RWPE1 (cell line): ENCODE results near the gene NRF1.
"Not testable (repeated sequence)": the region's sequence is repeated elsewhere in the genome, so short reads cannot be mapped to it uniquely, and the experiment has no call there.

Source experiments
- CTCF ChIA-PET: fragments of 350-600 bp; sonication (Branson Sonifier 250); formaldehyde crosslinking; extraction: SDS; loops from one replicate; lab custom pipeline; 2021; lab: Yijun Ruan, JAX
- POLR2A ChIA-PET: fragments of 400-600 bp; formaldehyde crosslinking; extraction: SDS; loops from one replicate; lab custom pipeline; 2020; ENCODE audit warnings: antibody characterized with exemption; ENCODE audit not compliant: low non-redundant PET; lab: Yijun Ruan, JAX
- DNase-seq: peaks from one replicate; pipeline ENCODE4 v3.0.0; 2012; ENCODE audit warnings: low spot score
- H3K27ac ChIP-seq: fragments of 450-650 bp; 2 replicates; pipeline ENCODE4 v1.5.1; 2017
- CTCF ChIP-seq: fragments of 450-650 bp; conservative IDR thresholded peaks from 2 replicates; pipeline ENCODE4 v1.5.1; 2017; ENCODE audit warnings: low read depth, mild to moderate bottlenecking

The NRF1 gene

GRCh38 chr7:129652914-129653313, 41.4 kb downstream of the NRF1 start:
- H3K27ac ChIP-seq: no peak overlapping the region
- no peak for TF ChIP-seq CTCF
- ChIA-PET CTCF (no interaction called here), POLR2A (no interaction called here)
- no peak for DNase-seq

GRCh38 chr7:129655811-129656210, 44.3 kb downstream of the NRF1 start:
- ChIA-PET POLR2A (no interaction called here), CTCF (no interaction called here)
- no peak overlapping the region for H3K27ac ChIP-seq
- DNase-seq: no peak
- no peak for TF ChIP-seq CTCF

- ChIA-PET POLR2A (no interaction called here), CTCF (no interaction called here)
- DNase-seq: peak; percentile 63
- no peak for TF ChIP-seq CTCF
- H3K27ac ChIP-seq: peak overlapping the region; percentile 17; the same call in 1 of the 2 replicates
Observed at GRCh38 chr7:129657363-129657762, 45.8 kb downstream of the NRF1 start.

GRCh38 chr7:129659907-129660306, 48.4 kb downstream of the NRF1 start:
- POLR2A ChIA-PET, DNase-seq, H3K27ac ChIP-seq: not testable (repeated sequence)
- CTCF ChIA-PET: interaction anchor here (0.6 kb wide), 2 partner anchors 26 to 167 kb away, joined by 3 read pairs; no protein-coding TSS in a partner anchor

- no peak for TF ChIP-seq CTCF
- ChIA-PET CTCF (interaction anchor here (0.7 kb wide), 1 partner anchor 164 kb away, joined by 3 read pairs; no protein-coding TSS in a partner anchor), POLR2A (no interaction called here)
- no peak overlapping the region for H3K27ac ChIP-seq
- DNase-seq: no peak
Observed at GRCh38 chr7:129661645-129662182, 50.2 kb downstream of the NRF1 start.

- H3K27ac ChIP-seq, POLR2A ChIA-PET, CTCF ChIA-PET, DNase-seq: not testable (repeated sequence)
Observed at GRCh38 chr7:129663240-129663639, 51.7 kb downstream of the NRF1 start.

GRCh38 chr7:129664029-129665012, 52.8 kb downstream of the NRF1 start:
- peak; percentile 74 for TF ChIP-seq CTCF
- ChIA-PET POLR2A (no interaction called here), CTCF (interaction anchor here (0.6 to 1.4 kb wide), 4 partner anchors 162 to 1296 kb away, joined by 3 to 10 read pairs (median 5); no protein-coding TSS in a partner anchor)
- DNase-seq: peak; percentile 34
- H3K27ac ChIP-seq: peak overlapping the region; percentile 55
